Peyer's patch (tissue), 4 donors: ENCODE measurements around the gene WWOX.

Experiments used
- CTCF ChIP-seq, 6 experiments: fragments of 450-650 bp in 4 of 6; fragments of 200-600 bp in 2 of 6; sonication (generic) in 1 of 6; IDR thresholded peaks; one replicate each; pipeline ENCODE4 v1.5.1; 2017 to 2019; ENCODE audit warnings: antibody characterized with exemption in 6 of 6, mild to moderate bottlenecking in 3 of 6, moderate library complexity in 1 of 6
- POLR2A ChIP-seq, 2 donors: fragments of 450-650 bp; IDR thresholded peaks; one replicate each; pipeline ENCODE4 v1.5.1; 2017; ENCODE audit warnings: antibody characterized with exemption in 2 of 2, mild to moderate bottlenecking in 2 of 2, moderate library complexity in 2 of 2

GRCh38 chr16:78375055-78375679 lies 275.7 kb downstream of the WWOX start:
- TF ChIP-seq POLR2A (IDR thresholded peaks at IDR 0.05) (no peak), CTCF (IDR thresholded peaks at IDR 0.05) (no peak)
